HG03558 (cell line): ENCODE data around the gene PIMREG.

Experiments
- ATAC-seq: cut with Tn5 transposase; IDR thresholded peaks from one replicate; pipeline ENCODE4 v1.9.1; 2021; ENCODE audit warnings: moderate number of reproducible peaks; ENCODE audit not compliant: unreplicated experiment; ENCODE audit errors: extremely low read depth

The PIMREG gene

DNA sequence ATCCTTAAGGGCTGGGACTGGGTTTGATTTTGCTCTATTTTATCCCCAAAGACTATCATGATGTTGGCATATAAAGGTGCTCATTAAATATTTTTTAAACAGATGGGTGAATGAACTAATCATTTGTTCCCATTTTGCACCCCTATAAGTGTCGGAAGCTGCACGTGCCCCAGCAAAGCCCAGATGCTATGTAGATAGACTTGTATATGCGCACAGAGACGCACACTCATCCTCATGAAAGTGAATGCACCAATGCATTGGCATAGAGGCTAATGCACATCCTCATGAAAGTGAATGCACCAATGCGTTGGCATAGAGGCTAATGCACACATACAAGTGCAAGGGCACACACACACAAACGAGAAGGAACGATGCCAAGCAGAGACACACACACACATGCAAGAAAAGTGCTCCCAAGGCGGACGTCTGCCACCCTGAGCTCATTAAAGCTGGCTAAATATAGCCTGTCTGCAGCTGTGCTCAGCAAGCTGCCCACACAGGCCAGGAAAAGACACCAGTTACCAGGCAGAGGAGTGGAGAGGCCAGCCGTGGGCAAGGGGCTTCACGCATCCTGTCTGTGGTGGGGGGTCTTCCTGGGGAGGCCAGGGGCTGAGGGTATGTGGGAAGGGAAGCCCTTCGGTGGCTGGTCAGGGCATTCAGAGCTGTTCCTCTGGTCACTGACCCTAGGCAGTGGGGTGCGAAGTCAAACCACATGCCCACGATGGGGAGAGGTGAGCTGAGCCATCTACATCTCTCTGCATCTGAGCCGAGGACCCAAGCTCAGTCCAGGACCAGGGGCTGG is 52.6 kb downstream of the PIMREG start:
- ATAC-seq, result no peak

DNA sequence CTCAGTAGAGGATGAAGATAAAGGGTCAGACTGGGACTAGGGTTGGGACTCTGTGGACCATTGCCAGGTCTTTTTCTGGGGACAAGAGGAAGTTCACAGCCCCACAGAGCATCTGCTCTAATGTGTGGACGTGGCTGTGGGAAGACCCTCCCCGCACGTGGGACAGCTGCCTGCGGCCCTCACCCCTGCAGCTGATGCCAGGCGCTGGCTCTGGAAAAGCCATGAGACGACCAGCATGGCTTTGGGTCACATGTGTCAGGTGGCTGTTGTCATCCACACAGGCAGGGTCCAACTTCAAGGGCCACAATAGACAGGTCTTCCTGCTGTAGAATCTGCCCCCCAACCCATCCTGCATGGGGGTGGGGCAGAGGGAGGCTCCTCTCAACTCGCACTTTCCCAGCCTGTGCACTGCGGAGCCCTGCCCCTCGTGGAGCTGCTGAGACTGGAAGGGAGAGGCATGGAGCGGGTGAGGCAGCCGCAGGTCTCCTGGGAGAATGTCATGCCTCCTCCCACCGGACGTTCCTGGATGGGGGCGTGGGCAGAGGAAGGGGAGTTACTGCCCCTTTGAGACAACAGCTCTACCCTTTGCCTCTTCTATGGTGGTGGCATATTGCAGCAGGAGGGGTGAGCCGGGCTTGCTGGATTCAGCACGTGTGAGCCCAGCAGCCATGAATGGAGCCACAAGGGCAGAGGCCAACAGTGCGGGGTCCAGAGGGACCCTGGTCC is 53.4 kb downstream of the PIMREG start:
- no peak for ATAC-seq

DNA sequence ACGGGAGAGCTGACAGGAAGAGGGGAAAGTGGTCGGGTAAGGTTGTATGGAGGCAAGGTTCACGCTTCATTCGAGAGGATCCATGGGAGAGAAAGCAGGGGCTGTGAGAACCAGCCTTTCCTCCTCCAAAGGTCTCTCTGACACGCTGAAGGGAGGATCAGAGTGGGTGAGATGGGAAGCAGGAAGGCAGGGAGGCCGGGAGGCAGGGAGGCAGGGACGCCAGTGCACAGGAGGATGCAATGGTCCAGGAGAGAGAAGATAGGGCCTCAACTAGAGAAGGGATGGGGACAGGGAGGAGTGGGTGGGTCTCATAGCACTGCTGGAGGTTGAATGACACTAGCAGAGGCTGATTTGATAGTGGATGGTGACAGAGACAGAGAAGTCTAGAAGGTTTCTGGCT is 54.1 kb downstream of the PIMREG start:
- no peak for ATAC-seq

DNA sequence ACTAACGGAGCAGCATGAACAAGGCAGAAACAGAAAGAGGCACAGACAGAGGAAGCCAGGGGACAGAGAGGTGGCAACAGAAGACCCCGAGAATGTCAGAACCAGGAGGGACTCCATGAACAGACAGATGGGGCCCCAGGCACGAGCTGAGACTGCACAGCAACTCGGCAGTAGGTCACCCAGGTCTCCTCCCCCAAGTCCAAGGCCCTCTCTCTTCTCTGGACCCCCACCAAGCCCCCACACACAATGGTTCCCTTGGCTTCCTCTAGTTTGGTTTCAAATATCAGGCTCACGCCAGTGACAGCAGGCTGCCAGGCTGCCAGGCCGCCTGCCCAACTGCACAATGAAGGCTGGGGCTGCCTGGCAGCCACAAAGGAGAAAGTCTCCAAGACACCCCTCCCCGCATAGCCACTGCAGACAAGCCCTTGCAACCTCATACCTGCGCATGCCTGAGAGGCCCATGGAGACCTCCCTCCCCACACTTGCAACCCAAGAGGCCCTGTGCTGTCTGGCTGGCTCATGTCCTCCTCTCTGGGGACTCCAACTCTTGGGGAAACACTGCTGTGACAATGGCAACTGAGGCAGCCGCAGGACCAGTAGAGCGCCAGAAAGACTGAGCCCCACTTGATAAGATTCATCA is 54.8 kb downstream of the PIMREG start:
- no peak for ATAC-seq
